Measurements from ENCODE around the gene FCRLA.

- TF ChIP-seq CTCF (IDR thresholded peaks at IDR 0.05) (no peak), POLR2A (IDR thresholded peaks at IDR 0.05) (no peak)
These were observed 16.6 kb downstream of the FCRLA start for GRCh38 chr1:161723459-161724141.

Data from thyroid gland (tissue), 4 donors.